DMS153 (cell line): Measurements from ENCODE around the gene PGA4.

ENCODE experiments used
- DNase-seq: peaks from one replicate; lab custom pipeline; 2025; lab: John Stamatoyannopoulos, UW

PGA4 gene

GRCh38 chr11:61279934-61280659 is 58.0 kb downstream of the PGA4 start:
- DNase-seq = no peak

DNA sequence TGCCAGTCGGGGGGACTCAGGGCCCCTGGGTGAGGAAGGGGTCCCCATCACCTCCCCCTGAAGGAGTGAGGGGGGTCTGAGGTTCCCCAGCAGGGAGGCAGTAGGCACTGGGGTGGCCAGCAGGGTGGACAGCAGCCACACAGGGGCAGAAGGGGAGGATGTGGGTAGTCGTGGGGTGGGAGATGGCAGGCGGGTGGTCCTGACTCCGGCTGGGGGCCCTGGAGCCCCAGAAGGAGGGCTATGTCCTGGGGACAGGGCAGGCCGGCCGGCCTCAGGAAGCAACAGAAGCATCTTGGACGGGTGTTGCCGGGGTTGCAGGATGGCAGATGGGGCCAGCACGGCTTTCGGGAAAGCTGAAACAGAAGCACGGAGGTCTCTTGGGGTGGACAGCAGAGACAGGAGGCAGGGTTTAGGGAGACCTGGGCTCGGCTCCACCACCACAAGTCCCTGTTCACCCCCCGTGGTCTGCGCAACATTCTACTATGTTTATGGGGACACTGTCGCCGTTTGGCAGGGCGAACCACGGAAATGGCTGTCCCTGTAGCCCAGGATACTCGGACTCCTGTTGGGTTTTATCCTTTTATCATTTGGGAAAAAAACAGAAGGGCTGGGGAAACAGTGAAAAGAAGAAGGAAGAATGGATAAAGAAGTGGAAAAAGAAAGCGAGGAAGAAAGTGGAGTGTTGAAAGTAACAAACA is 58.9 kb downstream of the PGA4 start:
- DNase-seq = no peak
